Measurements from ENCODE around the gene SOX5.

SOX5 gene

DNA sequence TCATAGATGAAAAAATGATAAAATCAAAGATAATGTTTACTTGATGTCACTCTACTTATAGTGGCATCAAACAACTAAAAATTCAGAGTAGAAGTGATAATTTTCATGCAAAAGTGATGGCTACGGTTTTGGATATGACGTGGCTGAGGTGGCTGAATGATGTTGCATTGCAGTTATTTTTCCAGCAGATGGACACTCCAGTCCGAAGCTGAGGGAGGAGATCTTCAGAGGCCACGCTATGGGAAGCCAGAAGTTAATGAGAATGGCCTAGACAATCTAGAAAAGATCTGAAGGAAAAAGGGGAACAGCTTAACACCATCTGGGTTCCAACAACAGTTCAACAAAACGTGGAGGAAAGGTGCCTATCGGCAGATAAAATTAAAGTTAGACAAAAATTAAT, 279.8 kb downstream of the SOX5 start:
- TF ChIP-seq, protein P1, sequence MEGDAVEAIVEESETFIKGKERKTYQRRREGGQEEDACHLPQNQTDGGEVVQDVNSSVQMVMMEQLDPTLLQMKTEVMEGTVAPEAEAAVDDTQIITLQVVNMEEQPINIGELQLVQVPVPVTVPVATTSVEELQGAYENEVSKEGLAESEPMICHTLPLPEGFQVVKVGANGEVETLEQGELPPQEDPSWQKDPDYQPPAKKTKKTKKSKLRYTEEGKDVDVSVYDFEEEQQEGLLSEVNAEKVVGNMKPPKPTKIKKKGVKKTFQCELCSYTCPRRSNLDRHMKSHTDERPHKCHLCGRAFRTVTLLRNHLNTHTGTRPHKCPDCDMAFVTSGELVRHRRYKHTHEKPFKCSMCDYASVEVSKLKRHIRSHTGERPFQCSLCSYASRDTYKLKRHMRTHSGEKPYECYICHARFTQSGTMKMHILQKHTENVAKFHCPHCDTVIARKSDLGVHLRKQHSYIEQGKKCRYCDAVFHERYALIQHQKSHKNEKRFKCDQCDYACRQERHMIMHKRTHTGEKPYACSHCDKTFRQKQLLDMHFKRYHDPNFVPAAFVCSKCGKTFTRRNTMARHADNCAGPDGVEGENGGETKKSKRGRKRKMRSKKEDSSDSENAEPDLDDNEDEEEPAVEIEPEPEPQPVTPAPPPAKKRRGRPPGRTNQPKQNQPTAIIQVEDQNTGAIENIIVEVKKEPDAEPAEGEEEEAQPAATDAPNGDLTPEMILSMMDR (conservative IDR thresholded peaks at IDR 0.05; ENCODE audit: control insufficient read depth, insufficient read depth, low read depth, low read length), result no peak
- DNase-seq (ENCODE audit: low read depth), result no peak

DNA sequence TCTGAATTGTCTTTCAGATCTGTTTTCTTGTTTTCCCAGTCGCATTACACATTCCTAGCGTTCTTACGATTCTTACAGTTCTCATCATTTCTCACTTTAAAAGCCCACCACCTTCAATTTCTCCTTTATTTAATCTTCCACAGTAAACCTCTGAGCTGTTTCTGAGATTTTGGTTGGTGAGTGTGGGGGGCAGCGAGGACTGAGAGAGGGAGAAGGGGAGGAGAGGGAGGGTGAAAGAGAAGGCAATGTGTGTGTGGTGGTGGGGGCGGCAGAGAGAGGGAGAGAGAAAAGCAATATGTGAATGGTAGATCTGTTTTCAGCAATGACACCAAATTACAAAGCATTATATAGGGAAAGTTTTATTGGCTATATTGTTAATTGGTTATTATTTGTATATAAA, 282.6 kb downstream of the SOX5 start:
- TF ChIP-seq, protein P1 (conservative IDR thresholded peaks at IDR 0.05; ENCODE audit: control insufficient read depth, insufficient read depth, low read depth, low read length), result no peak
- DNase-seq (ENCODE audit: low read depth), result no peak
- no peak overlapping the region for H3K4me3 ChIP-seq (ENCODE audit: control insufficient read depth, low read depth, low read length)

More for the DNA sequence above, 279.8 kb downstream of the SOX5 start:
- H3K4me3 ChIP-seq (ENCODE audit: control insufficient read depth, low read depth, low read length), result no peak overlapping the region

DNA sequence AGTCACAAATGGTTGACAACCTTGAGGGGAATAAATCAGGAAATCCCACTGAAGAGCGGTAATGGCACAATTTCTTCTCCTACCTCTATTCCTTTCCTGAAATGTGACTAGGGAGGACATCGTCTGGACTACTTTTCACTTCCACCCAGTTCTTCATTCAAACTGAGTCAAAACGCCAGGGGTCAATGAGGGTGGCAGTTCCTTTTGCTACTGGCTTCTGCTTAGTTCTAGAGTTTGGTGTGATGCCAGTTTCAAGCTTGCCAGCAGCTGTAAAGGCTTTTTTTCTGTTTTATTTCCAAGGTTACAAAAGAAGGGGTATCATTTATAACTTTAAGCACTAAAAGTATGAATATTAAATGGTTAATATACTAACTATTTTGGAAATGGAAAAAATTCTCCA, 286.5 kb downstream of the SOX5 start:
- TF ChIP-seq, protein P1 (conservative IDR thresholded peaks at IDR 0.05; ENCODE audit: control insufficient read depth, insufficient read depth, low read depth, low read length), result no peak
- no peak for DNase-seq (ENCODE audit: low read depth)

DNA sequence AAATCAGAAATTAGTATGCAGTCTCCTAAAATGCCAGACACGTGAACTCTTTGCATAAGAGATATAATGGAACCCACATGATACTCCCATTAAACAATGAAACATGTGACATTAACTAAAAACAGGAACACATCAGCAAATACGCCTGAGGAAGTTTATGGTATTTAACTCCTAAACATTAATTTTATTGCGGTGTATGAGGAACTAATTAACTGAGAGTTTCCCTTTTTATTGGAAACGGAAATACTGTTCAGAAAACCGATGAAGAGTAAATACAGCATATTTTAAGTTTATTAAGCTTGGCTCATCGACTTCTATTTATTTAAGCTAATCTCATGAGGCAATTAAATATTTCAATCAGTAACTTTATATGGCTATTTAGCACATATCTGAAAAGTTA, 290.3 kb downstream of the SOX5 start:
- H3K4me3 ChIP-seq (ENCODE audit: control insufficient read depth, low read depth, low read length), result no peak overlapping the region
- no peak for DNase-seq (ENCODE audit: low read depth)
- TF ChIP-seq, protein P1 (conservative IDR thresholded peaks at IDR 0.05; ENCODE audit: control insufficient read depth, insufficient read depth, low read depth, low read length), result no peak

More for the DNA sequence above, 286.5 kb downstream of the SOX5 start:
- no peak overlapping the region for H3K4me3 ChIP-seq (ENCODE audit: control insufficient read depth, low read depth, low read length)

DNA sequence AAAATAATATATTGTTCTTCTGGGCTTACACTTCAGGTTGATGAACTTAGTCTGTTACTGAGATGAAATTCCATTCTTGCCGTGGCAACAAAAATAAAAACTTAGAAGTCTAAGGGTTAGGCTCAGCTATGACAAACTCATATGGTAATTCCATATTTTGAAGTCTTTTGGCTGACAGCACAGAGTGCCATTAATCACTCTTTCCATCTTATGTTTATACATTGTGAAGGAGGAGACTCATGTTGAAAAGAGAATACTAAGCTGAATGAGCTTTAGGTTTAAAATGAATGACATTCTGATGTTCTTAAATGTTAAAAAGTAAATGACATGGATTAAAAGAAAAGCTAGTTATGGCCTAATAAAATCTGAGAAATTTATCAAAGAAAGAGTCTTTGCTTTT, 291.9 kb downstream of the SOX5 start:
- no peak overlapping the region for H3K4me3 ChIP-seq (ENCODE audit: control insufficient read depth, low read depth, low read length)
- no peak for DNase-seq (ENCODE audit: low read depth)
- TF ChIP-seq, protein P1 (conservative IDR thresholded peaks at IDR 0.05; ENCODE audit: control insufficient read depth, insufficient read depth, low read depth, low read length), result no peak

DNA sequence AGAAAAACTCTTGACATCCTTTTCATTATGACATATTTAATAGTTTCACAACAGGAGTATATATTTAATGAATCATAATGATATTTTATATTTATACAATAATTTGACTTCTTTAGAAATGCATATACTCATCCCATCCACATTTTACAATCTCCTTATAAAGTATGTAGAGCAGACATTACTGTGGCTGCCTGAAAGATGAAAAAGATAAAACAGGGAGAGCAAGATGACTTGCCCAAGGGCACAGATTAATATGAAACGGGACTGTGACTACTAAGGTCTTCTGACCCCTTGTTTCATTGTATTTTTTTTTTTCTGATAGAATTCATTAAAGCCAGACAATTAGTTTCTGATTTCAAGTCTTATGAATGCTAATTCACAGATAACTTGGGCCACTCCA, 293.6 kb downstream of the SOX5 start:
- H3K4me3 ChIP-seq (ENCODE audit: control insufficient read depth, low read depth, low read length), result no peak overlapping the region
- DNase-seq (ENCODE audit: low read depth), result no peak
- TF ChIP-seq, protein P1 (conservative IDR thresholded peaks at IDR 0.05; ENCODE audit: control insufficient read depth, insufficient read depth, low read depth, low read length), result no peak

DNA sequence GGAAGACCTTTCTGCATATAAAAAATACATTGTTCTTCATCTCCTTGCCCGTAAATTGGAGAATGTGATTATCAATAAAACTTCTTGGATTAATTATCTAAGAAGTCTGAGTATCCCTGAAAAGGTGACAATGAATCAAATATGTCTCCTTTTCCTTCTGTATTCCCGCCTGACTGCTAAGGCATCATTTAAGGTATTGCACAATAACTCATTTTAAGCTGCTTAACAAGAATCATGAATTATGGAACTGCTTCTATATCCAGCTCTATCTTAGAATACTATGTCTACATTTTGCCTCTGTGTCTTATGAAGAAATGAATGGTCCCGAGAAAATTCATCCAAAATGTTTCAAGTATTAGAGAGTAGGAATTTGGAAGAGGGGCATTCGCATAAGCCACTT, 294.4 kb downstream of the SOX5 start:
- TF ChIP-seq, protein P1 (conservative IDR thresholded peaks at IDR 0.05; ENCODE audit: control insufficient read depth, insufficient read depth, low read depth, low read length), result no peak
- H3K4me3 ChIP-seq (ENCODE audit: control insufficient read depth, low read depth, low read length), result no peak overlapping the region
- no peak for DNase-seq (ENCODE audit: low read depth)

All from fibroblast of mammary gland (primary cell).